Measurements from ENCODE around the gene LRPAP1.

LRPAP1 gene

GRCh38 chr4:3496021-3496420 lies 36.2 kb downstream of the LRPAP1 start:
- no peak overlapping the region for H3K4me3 ChIP-seq (ENCODE audit: low read depth in 1 of 2, low read length in 2 of 2)
- no peak overlapping the region for H3K27ac ChIP-seq (ENCODE audit: low read length)
- H3K36me3 ChIP-seq (ENCODE audit: control insufficient read depth in 1 of 2, insufficient read depth in 2 of 2, low read length in 2 of 2), result no peaks in the 10 kb centered on the region
- no peaks in the 10 kb centered on the region for H3K4me1 ChIP-seq (ENCODE audit: control insufficient read depth in 1 of 2, insufficient read depth in 2 of 2, low read length in 2 of 2)
- no peaks in the 10 kb centered on the region for H3K27me3 ChIP-seq (ENCODE audit: low read depth, low read length)
- no peaks in the 10 kb centered on the region for H3K9me3 ChIP-seq (ENCODE audit: control insufficient read depth in 1 of 2, low read length in 2 of 2)

- Histone ChIP-seq H3K9me3 (ENCODE audit: control insufficient read depth in 1 of 2, low read length in 2 of 2) (no peaks in the 10 kb centered on the region), H3K27ac (ENCODE audit: low read length) (no peak overlapping the region), H3K36me3 (ENCODE audit: control insufficient read depth in 1 of 2, insufficient read depth in 2 of 2, low read length in 2 of 2) (no peaks in the 10 kb centered on the region), H3K4me1 (ENCODE audit: control insufficient read depth in 1 of 2, insufficient read depth in 2 of 2, low read length in 2 of 2) (no peaks in the 10 kb centered on the region), H3K4me3 (ENCODE audit: low read depth in 1 of 2, low read length in 2 of 2) (no peak overlapping the region), H3K27me3 (ENCODE audit: low read depth, low read length) (no peaks in the 10 kb centered on the region)
Observed at GRCh38 chr4:3495204-3495975, 36.8 kb downstream of the LRPAP1 start.

GRCh38 chr4:3494462-3494871 lies 37.8 kb downstream of the LRPAP1 start:
- no peak overlapping the region for H3K27ac ChIP-seq (ENCODE audit: low read length)
- no peaks in the 10 kb centered on the region for H3K9me3 ChIP-seq (ENCODE audit: control insufficient read depth in 1 of 2, low read length in 2 of 2)
- no peaks in the 10 kb centered on the region for H3K4me1 ChIP-seq (ENCODE audit: control insufficient read depth in 1 of 2, insufficient read depth in 2 of 2, low read length in 2 of 2)
- no peak overlapping the region for H3K4me3 ChIP-seq (ENCODE audit: low read depth in 1 of 2, low read length in 2 of 2)
- no peaks in the 10 kb centered on the region for H3K36me3 ChIP-seq (ENCODE audit: control insufficient read depth in 1 of 2, insufficient read depth in 2 of 2, low read length in 2 of 2)
- H3K27me3 ChIP-seq (ENCODE audit: low read depth, low read length), result no peaks in the 10 kb centered on the region

- Histone ChIP-seq H3K4me1 (ENCODE audit: control insufficient read depth in 1 of 2, insufficient read depth in 2 of 2, low read length in 2 of 2) (no peaks in the 10 kb centered on the region), H3K36me3 (ENCODE audit: control insufficient read depth in 1 of 2, insufficient read depth in 2 of 2, low read length in 2 of 2) (no peaks in the 10 kb centered on the region), H3K27me3 (ENCODE audit: low read depth, low read length) (no peaks in the 10 kb centered on the region), H3K27ac (ENCODE audit: low read length) (no peak overlapping the region), H3K4me3 (ENCODE audit: low read depth in 1 of 2, low read length in 2 of 2) (no peak overlapping the region), H3K9me3 (ENCODE audit: control insufficient read depth in 1 of 2, low read length in 2 of 2) (no peaks in the 10 kb centered on the region)
Observed at GRCh38 chr4:3493720-3494461, 38.3 kb downstream of the LRPAP1 start.

GRCh38 chr4:3492741-3493719 lies 39.2 kb downstream of the LRPAP1 start:
- Histone ChIP-seq H3K36me3 (ENCODE audit: control insufficient read depth in 1 of 2, insufficient read depth in 2 of 2, low read length in 2 of 2) (no peaks in the 10 kb centered on the region), H3K4me1 (ENCODE audit: control insufficient read depth in 1 of 2, insufficient read depth in 2 of 2, low read length in 2 of 2) (no peaks in the 10 kb centered on the region), H3K9me3 (ENCODE audit: control insufficient read depth in 1 of 2, low read length in 2 of 2) (no peaks in the 10 kb centered on the region), H3K27me3 (ENCODE audit: low read depth, low read length) (no peaks in the 10 kb centered on the region), H3K4me3 (ENCODE audit: low read depth in 1 of 2, low read length in 2 of 2) (no peak overlapping the region), H3K27ac (ENCODE audit: low read length) (no peak overlapping the region)

- no peaks in the 10 kb centered on the region for H3K4me1 ChIP-seq (ENCODE audit: control insufficient read depth in 1 of 2, insufficient read depth in 2 of 2, low read length in 2 of 2)
- H3K36me3 ChIP-seq (ENCODE audit: control insufficient read depth in 1 of 2, insufficient read depth in 2 of 2, low read length in 2 of 2), result no peaks in the 10 kb centered on the region
- H3K4me3 ChIP-seq (ENCODE audit: low read depth in 1 of 2, low read length in 2 of 2), result no peak overlapping the region
- no peaks in the 10 kb centered on the region for H3K9me3 ChIP-seq (ENCODE audit: control insufficient read depth in 1 of 2, low read length in 2 of 2)
- no peak overlapping the region for H3K27ac ChIP-seq (ENCODE audit: low read length)
- H3K27me3 ChIP-seq (ENCODE audit: low read depth, low read length), result no peaks in the 10 kb centered on the region
Observed at GRCh38 chr4:3491681-3492405, 40.4 kb downstream of the LRPAP1 start.

GRCh38 chr4:3489451-3489962 lies 42.7 kb downstream of the LRPAP1 start:
- Histone ChIP-seq H3K9me3 (ENCODE audit: control insufficient read depth in 1 of 2, low read length in 2 of 2) (no peaks in the 10 kb centered on the region), H3K36me3 (ENCODE audit: control insufficient read depth in 1 of 2, insufficient read depth in 2 of 2, low read length in 2 of 2) (no peaks in the 10 kb centered on the region), H3K27ac (ENCODE audit: low read length) (no peak overlapping the region), H3K27me3 (ENCODE audit: low read depth, low read length) (peaks cover 5% of the 10 kb centered on the region), H3K4me1 (ENCODE audit: control insufficient read depth in 1 of 2, insufficient read depth in 2 of 2, low read length in 2 of 2) (no peaks in the 10 kb centered on the region), H3K4me3 (ENCODE audit: low read depth in 1 of 2, low read length in 2 of 2) (no peak overlapping the region)

GRCh38 chr4:3488820-3489219 lies 43.4 kb downstream of the LRPAP1 start:
- no peak overlapping the region for H3K4me3 ChIP-seq (ENCODE audit: low read depth in 1 of 2, low read length in 2 of 2)
- peaks cover 5% of the 10 kb centered on the region for H3K27me3 ChIP-seq (ENCODE audit: low read depth, low read length)
- no peaks in the 10 kb centered on the region for H3K9me3 ChIP-seq (ENCODE audit: control insufficient read depth in 1 of 2, low read length in 2 of 2)
- no peak overlapping the region for H3K27ac ChIP-seq (ENCODE audit: low read length)
- H3K4me1 ChIP-seq (ENCODE audit: control insufficient read depth in 1 of 2, insufficient read depth in 2 of 2, low read length in 2 of 2), result peaks cover 0 to under 1% of the 10 kb centered on the region in 2 donors
- H3K36me3 ChIP-seq (ENCODE audit: control insufficient read depth in 1 of 2, insufficient read depth in 2 of 2, low read length in 2 of 2), result no peaks in the 10 kb centered on the region

GRCh38 chr4:3487861-3488260 lies 44.4 kb downstream of the LRPAP1 start:
- H3K36me3 ChIP-seq (ENCODE audit: control insufficient read depth in 1 of 2, insufficient read depth in 2 of 2, low read length in 2 of 2), result no peaks in the 10 kb centered on the region
- H3K4me3 ChIP-seq (ENCODE audit: low read depth in 1 of 2, low read length in 2 of 2), result no peak overlapping the region
- peaks cover 0 to 6% of the 10 kb centered on the region in 2 donors for H3K4me1 ChIP-seq (ENCODE audit: control insufficient read depth in 1 of 2, insufficient read depth in 2 of 2, low read length in 2 of 2)
- H3K27ac ChIP-seq (ENCODE audit: low read length), result no peak overlapping the region
- H3K27me3 ChIP-seq (ENCODE audit: low read depth, low read length), result peaks cover 5% of the 10 kb centered on the region
- no peaks in the 10 kb centered on the region for H3K9me3 ChIP-seq (ENCODE audit: control insufficient read depth in 1 of 2, low read length in 2 of 2)
